Stimulated activated CD8-positive, alpha-beta memory T cell treated with anti-CD3 and anti-CD28 coated beads, Interleukin-7, amount 100 ng/mL, for 1 hour (primary cell): ENCODE measurements around the gene DCST2.
A peak's percentile ranks its signal among the peaks of the same experiment; 100 is the strongest.

Source experiments
- DNase-seq, 2 donors: peaks; one replicate each; pipeline ENCODE4 v3.0.0-alpha.2; 2020; ENCODE audit warnings: low read depth in 2 of 2

The DCST2 gene

GRCh38 chr1:155026588-155026987, 7.0 kb downstream of the DCST2 start:
- no peak for DNase-seq

GRCh38 chr1:155026154-155026553, 7.4 kb downstream of the DCST2 start:
- no peak for DNase-seq

GRCh38 chr1:155024315-155024714, 9.3 kb downstream of the DCST2 start:
- no peak for DNase-seq

- no peak for DNase-seq
Observed at GRCh38 chr1:155023627-155024026, 10.0 kb downstream of the DCST2 start.

GRCh38 chr1:155022927-155023236, 10.7 kb downstream of the DCST2 start:
- DNase-seq: no peak

GRCh38 chr1:155022136-155022926, 11.2 kb downstream of the DCST2 start:
- no peak for DNase-seq

GRCh38 chr1:155019377-155020245, 14.0 kb downstream of the DCST2 start:
- DNase-seq: no peak

GRCh38 chr1:155018617-155019348, 14.8 kb downstream of the DCST2 start:
- DNase-seq: no peak

- DNase-seq: no peak
Observed at GRCh38 chr1:155017946-155018316, 15.7 kb downstream of the DCST2 start.

- DNase-seq: peak; percentile 72 to 77
Observed at GRCh38 chr1:155017041-155017945, 16.3 kb downstream of the DCST2 start.

- DNase-seq: no peak
Observed at GRCh38 chr1:155016231-155016831, 17.2 kb downstream of the DCST2 start.

- DNase-seq: no peak
Observed at GRCh38 chr1:155015527-155016230, 17.9 kb downstream of the DCST2 start.

- no peak for DNase-seq
Observed at GRCh38 chr1:155014709-155015508, 18.7 kb downstream of the DCST2 start.

GRCh38 chr1:155013632-155014031, 19.9 kb downstream of the DCST2 start:
- no peak for DNase-seq

GRCh38 chr1:155012776-155013602, 20.6 kb downstream of the DCST2 start:
- no peak for DNase-seq

- no peak for DNase-seq
Observed at GRCh38 chr1:155012026-155012546, 21.5 kb downstream of the DCST2 start.

- no peak for DNase-seq
Observed at GRCh38 chr1:155011437-155012025, 22.1 kb downstream of the DCST2 start.

- no peak for DNase-seq
Observed at GRCh38 chr1:155011004-155011416, 22.6 kb downstream of the DCST2 start.
